Measurements from ENCODE around the gene POLE3.

- TF ChIP-seq EZH2phosphoT487 (IDR thresholded peaks at IDR 0.05; ENCODE audit: unreplicated experiment) (no peak), REST (IDR thresholded peaks at IDR 0.05; ENCODE audit: unreplicated experiment) (no peak), EZH2 (IDR thresholded peaks at IDR 0.05; ENCODE audit: low read depth, unreplicated experiment) (no peak), POLR2AphosphoS5 (IDR thresholded peaks at IDR 0.05; ENCODE audit: low read depth) (no peak), CTCF (conservative IDR thresholded peaks at IDR 0.05; ENCODE audit: low read depth in 2 of 2) (no peak), JUNB (IDR thresholded peaks at IDR 0.05; ENCODE audit: unreplicated experiment) (no peak), ZNF114 (CRISPR knock-in tag; IDR thresholded peaks at IDR 0.05) (no peak), CREB1 (CRISPR knock-in tag; IDR thresholded peaks at IDR 0.05; ENCODE audit: low read depth) (no peak), NANOG (IDR thresholded peaks at IDR 0.05; ENCODE audit: borderline replicate concordance) (no peak)
These were observed 38.4 kb downstream of the POLE3 start for GRCh38 chr9:113372059-113372458.
